Transverse colon (tissue), 4 donors: Measurements from ENCODE around the gene VPS41. TPM values are rescaled to one million over a fixed set of nuclear protein-coding genes. Genes with fewer than 3 reads are reported as not detected.

Experiments
- DNase-seq: peaks from one replicate; pipeline ENCODE4 v3.0.0-alpha.2; 2019
- H3K27ac ChIP-seq, 4 donors: fragments of 200-600 bp; sonication (generic); 2 replicates each; pipeline ENCODE4 v1.5.1; 2016 to 2018; ENCODE audit warnings: inconsistent platforms in 4 of 4
- H3K27me3 ChIP-seq: fragments of 200-600 bp; sonication (generic); 2 replicates; pipeline ENCODE4 v1.5.1; 2017; ENCODE audit warnings: inconsistent platforms
- H3K36me3 ChIP-seq, 4 donors: fragments of 200-600 bp; sonication (generic); 2 replicates each; pipeline ENCODE4 v1.5.1; 2017 to 2019; ENCODE audit warnings: inconsistent platforms in 4 of 4
- H3K4me1 ChIP-seq, 4 donors: fragments of 200-600 bp; sonication (generic); 2 replicates each; pipeline ENCODE4 v1.5.1; 2017 to 2020; ENCODE audit warnings: inconsistent platforms in 4 of 4
- H3K4me3 ChIP-seq, 4 donors: fragments of 200-600 bp; sonication (generic); 1 replicate in 1 of 4; 2 replicates in 3 of 4; pipeline versions ENCODE4 v1.5.1 to v1.6.1; 2017 to 2019; ENCODE audit warnings: inconsistent platforms in 4 of 4
- H3K9me3 ChIP-seq, 2 donors: fragments of 200-600 bp; sonication (generic); 2 replicates each; pipeline ENCODE4 v1.5.1; 2017 to 2019; ENCODE audit warnings: inconsistent platforms in 2 of 2
- CTCF ChIP-seq, 5 experiments: fragments of 200-600 bp in 3 of 5; fragments of 450-650 bp in 2 of 5; sonication (generic) in 3 of 5; IDR thresholded peaks; 1 replicate in 2 of 5; 2 replicates in 3 of 5; pipeline ENCODE4 v1.5.1; 2016 to 2017; ENCODE audit warnings: antibody characterized with exemption in 5 of 5, inconsistent platforms in 3 of 5, mild to moderate bottlenecking in 2 of 5, moderate library complexity in 1 of 5
- EP300 ChIP-seq: sonication (generic); formaldehyde crosslinking; IDR thresholded peaks from one replicate; pipeline ENCODE4 v1.6.1; 2017; ENCODE audit warnings: antibody characterized with exemption, low read depth
- POLR2A ChIP-seq: fragments of 450-650 bp; IDR thresholded peaks from one replicate; pipeline ENCODE4 v1.6.1; 2016; ENCODE audit warnings: antibody characterized with exemption, mild to moderate bottlenecking, moderate library complexity
- POLR2AphosphoS5 ChIP-seq, 3 donors: sonication (generic); formaldehyde crosslinking; IDR thresholded peaks; one replicate each; pipeline ENCODE4 v1.6.1; 2016; ENCODE audit warnings: antibody characterized with exemption in 3 of 3
- WGBS, 2 donors: methylation state at CpG; one replicate each; pipeline ENCODE4 v1.1.5; 2018; ENCODE audit warnings: low coverage in 1 of 2; 5-methylcytosine and 5-hydroxymethylcytosine counted together
- in situ Hi-C, 4 donors: fragments of 200-750 bp; cut with MboI; loops; one replicate each; pipeline versions ENCODE4 v1.15.0 to v1.15.1; 2017; ENCODE audit warnings: low sequenced_read_pairs in 3 of 4, low pct_ligation_motif_present in 1 of 4, low pct_unique_long_range_greater_than_20kb in 1 of 4
- intact Hi-C: fragments of 100-400 bp; cut with DNase I; formaldehyde crosslinking; loops from one replicate; pipeline ENCODE4 v1.15.1; 2023; ENCODE audit warnings: low total_unique reads
- total RNA-seq, 4 donors: library from RNA; depleted of rRNA; stranded (reverse); fragments of >200 nt; gene quantifications; one replicate each; pipeline ENCODE4 v1.1.0, GENCODE V29; 2016

VPS41 gene
- total RNA-seq, 4 donors from 2014 or later, result 26.9 to 35.1 (median 29.2) TPM

DNA sequence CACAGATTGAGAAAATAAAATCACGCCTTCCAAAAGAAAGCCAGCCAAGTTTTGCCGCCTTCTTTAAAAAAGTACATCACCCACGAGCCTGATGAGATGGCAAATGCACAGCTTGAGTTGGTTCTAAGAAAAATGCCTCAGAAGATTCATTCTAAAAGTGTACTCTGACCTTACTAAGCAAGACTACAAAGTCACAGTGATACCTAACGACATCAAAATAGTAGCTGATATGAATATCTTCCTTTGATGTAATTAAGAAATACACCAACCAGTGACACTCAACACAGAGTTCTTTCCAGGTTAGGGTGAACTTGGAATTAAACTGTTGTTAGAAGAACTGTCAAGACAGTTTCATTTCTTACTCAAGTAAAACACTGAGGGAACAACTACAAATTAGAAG, 199.9 kb downstream of the VPS41 start:
- intact Hi-C loops, result no loop called here
- Histone ChIP-seq H3K27me3 (no peaks in the 10 kb centered on the region), H3K27ac (no peak overlapping the region), H3K4me1 (no peaks in the 10 kb centered on the region), H3K4me3 (no peak overlapping the region), H3K36me3 (no peaks in the 10 kb centered on the region), H3K9me3 (no peaks in the 10 kb centered on the region)
- in situ Hi-C loops, result no loop called here
- WGBS, 2 donors, result 68 to 69% methylated on average over 4 of the region's 4 CpGs
- DNase-seq, result no peak
- no peak for TF ChIP-seq CTCF (IDR thresholded peaks at IDR 0.05)
- no peak for TF ChIP-seq POLR2AphosphoS5 (IDR thresholded peaks at IDR 0.05)
- no peak for TF ChIP-seq POLR2A
- no peak for TF ChIP-seq EP300

DNA sequence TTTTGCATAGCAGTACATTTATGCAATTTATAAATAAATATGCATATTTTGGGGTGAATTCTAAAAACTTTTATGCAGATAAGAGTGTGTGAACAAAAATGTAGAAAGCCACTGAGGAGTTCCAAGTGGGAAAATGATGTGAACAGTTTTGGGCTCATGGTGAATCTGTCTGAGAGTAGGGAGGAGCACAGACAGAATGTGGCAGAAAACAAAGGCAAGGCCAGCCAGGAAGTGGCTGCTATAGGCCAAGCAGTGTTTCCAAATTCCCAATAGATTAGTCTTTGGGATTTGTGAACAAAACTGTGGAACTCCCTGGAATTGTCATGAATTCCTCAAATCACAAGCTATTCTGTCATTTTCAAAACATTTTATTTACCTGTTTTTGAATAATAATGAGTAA, 204.2 kb downstream of the VPS41 start:
- H3K4me1 ChIP-seq, result no peaks in the 10 kb centered on the region
- no peak overlapping the region for H3K27ac ChIP-seq
- no peak for DNase-seq
- intact Hi-C loops, result no loop called here
- no peaks in the 10 kb centered on the region for H3K27me3 ChIP-seq
- no peak for TF ChIP-seq CTCF (IDR thresholded peaks at IDR 0.05)
- TF ChIP-seq POLR2AphosphoS5 (IDR thresholded peaks at IDR 0.05), result no peak
- TF ChIP-seq POLR2A, result no peak
- no peak for TF ChIP-seq EP300
- in situ Hi-C loops, result no loop called here
- no peaks in the 10 kb centered on the region for H3K36me3 ChIP-seq
- no peaks in the 10 kb centered on the region for H3K9me3 ChIP-seq
- no peak overlapping the region for H3K4me3 ChIP-seq

DNA sequence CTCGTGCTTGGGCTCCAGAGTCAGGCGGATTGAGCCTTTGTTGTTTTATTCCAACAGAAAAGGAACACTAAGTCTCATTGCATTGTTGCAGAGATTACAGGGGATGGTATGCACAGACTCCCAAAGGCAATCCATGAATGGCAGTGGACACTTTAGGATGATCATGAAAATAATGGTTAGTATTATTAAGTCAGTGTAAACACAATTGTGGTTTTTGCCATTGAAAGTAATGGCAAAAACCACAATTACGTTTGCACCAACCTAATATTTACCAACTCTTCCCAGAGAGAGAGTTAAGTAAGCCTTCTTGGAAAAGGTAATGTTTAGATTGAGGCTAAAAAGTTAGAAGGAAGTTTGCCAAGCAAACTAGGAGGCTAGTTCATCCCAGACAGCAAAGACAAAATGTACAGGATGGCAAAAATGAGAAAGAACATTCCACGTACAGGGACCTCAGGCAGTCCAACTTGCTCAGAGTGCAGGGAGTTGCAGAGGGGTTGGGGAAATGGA, 204.9 kb downstream of the VPS41 start:
- WGBS, 2 donors, result 31 to 59% methylated on average over 3 to 4 of the region's 4 CpGs
- H3K9me3 ChIP-seq, result no peaks in the 10 kb centered on the region
- no peaks in the 10 kb centered on the region for H3K36me3 ChIP-seq
- intact Hi-C loops, result no loop called here
- no peaks in the 10 kb centered on the region for H3K4me1 ChIP-seq
- no peak overlapping the region for H3K27ac ChIP-seq
- no peaks in the 10 kb centered on the region for H3K27me3 ChIP-seq
- in situ Hi-C loops, result no loop called here
- DNase-seq, result no peak
- TF ChIP-seq POLR2AphosphoS5 (IDR thresholded peaks at IDR 0.05) (no peak), CTCF (IDR thresholded peaks at IDR 0.05) (no peak), EP300 (no peak)
- H3K4me3 ChIP-seq, result no peak overlapping the region

- no peak for DNase-seq
- WGBS, 2 donors, result 35 to 58% methylated on average over 2 to 4 of the region's 4 CpGs
- in situ Hi-C loops (no loop called here), intact Hi-C loops (no loop called here)
- no peaks in the 10 kb centered on the region for H3K27me3 ChIP-seq
- H3K4me3 ChIP-seq, result no peak overlapping the region
- no peaks in the 10 kb centered on the region for H3K9me3 ChIP-seq
- H3K27ac ChIP-seq, result no peak overlapping the region
- TF ChIP-seq POLR2A (no peak), POLR2AphosphoS5 (IDR thresholded peaks at IDR 0.05) (no peak), CTCF (IDR thresholded peaks at IDR 0.05) (no peak), EP300 (no peak)
- H3K4me1 ChIP-seq, result no peaks in the 10 kb centered on the region
- H3K36me3 ChIP-seq, result no peaks in the 10 kb centered on the region
These were observed 205.9 kb downstream of the VPS41 start for GRCh38 chr7:38703093-38703492.
